Activated CD4-positive, alpha-beta T cell treated with anti-CD3 and anti-CD28 coated beads, Interleukin-2, amount 10 ng/mL, durations not matched to agents 7 days and 5 days (primary cell): Measurements from ENCODE around the gene SLC8A1. TPM values are rescaled to one million over a fixed set of nuclear protein-coding genes. Genes with fewer than 3 reads are reported as not detected.

Experiments used
- CTCF ChIA-PET: fragments of 350-600 bp; sonication (Branson Sonifier 250); formaldehyde crosslinking; loops from one replicate; lab custom pipeline; 2021; ENCODE audit warnings: antibody characterized with exemption; lab: Charles Lee
- POLR2A ChIA-PET: fragments of 350-600 bp; sonication (Branson Sonifier 250); formaldehyde crosslinking; loops from one replicate; lab custom pipeline; 2021; ENCODE audit warnings: antibody characterized with exemption; lab: Charles Lee
- DNase-seq: peaks from one replicate; pipeline ENCODE4 v3.0.0-alpha.2; 2020
- H3K27ac Mint-ChIP-seq: one replicate; pipeline ENCODE4 v1.8.0; 2021; ENCODE audit warnings: mild to moderate bottlenecking, moderate library complexity, mixed read lengths
- H3K27me3 Mint-ChIP-seq: one replicate; pipeline ENCODE4 v1.8.0; 2021; ENCODE audit warnings: mixed read lengths
- H3K36me3 Mint-ChIP-seq: one replicate; pipeline ENCODE4 v1.8.0; 2021; ENCODE audit warnings: low read depth, mixed read lengths
- H3K4me1 Mint-ChIP-seq: one replicate; pipeline ENCODE4 v1.8.0; 2021; ENCODE audit warnings: mixed read lengths
- H3K4me3 Mint-ChIP-seq: one replicate; pipeline ENCODE4 v1.8.0; 2021; ENCODE audit warnings: mild to moderate bottlenecking, moderate library complexity, mixed read lengths
- H3K9me3 Mint-ChIP-seq: one replicate; pipeline ENCODE4 v1.8.0; 2021; ENCODE audit warnings: mixed read lengths
- total RNA-seq, 2 experiments: library from RNA; stranded (reverse); gene quantifications; one replicate each; pipeline ENCODE4 v1.2.3, GENCODE V29; 2021

Gene SLC8A1
- total RNA-seq, 2 experiments from 2014 or later, result 0.50 to 0.56 TPM

DNA sequence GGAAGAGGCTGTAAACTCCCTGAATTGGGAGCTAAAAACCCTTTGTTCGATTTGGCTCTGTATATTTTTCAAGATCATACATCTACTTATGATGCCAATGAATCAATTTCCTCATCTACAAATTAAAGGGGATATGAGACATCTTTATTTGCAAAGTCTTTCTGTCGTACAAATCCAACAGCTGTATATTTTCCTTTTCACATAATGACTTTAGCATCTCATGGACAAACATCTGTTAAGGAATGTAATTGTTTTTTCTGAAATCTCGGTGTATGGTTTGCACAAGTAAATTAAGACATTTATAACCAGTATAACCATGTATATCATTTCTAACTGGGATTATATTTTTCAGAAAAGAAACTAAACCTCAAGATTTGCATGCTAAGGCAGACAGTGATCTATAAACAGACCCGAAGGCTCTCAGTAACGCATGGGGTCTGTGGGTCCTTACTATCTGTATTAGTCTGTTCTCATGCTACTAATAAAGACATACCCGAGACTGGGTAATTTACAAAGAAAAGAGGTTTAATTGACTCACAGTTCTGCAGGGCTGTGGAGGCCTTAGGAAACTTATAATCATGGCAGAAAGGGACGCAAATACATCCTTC is 130.8 kb downstream of the SLC8A1 start:
- POLR2A ChIA-PET, result no interaction called here
- no peaks in the 10 kb centered on the region for H3K9me3 Mint-ChIP-seq
- no peak for DNase-seq
- peaks cover 3% of the 10 kb centered on the region for H3K27me3 Mint-ChIP-seq
- H3K4me3 Mint-ChIP-seq, result no peak overlapping the region
- no peak overlapping the region for H3K27ac Mint-ChIP-seq
- no peaks in the 10 kb centered on the region for H3K36me3 Mint-ChIP-seq
- H3K4me1 Mint-ChIP-seq, result no peaks in the 10 kb centered on the region
- CTCF ChIA-PET, result no interaction called here

GRCh38 chr2:40318921-40319320 is 133.0 kb downstream of the SLC8A1 start:
- POLR2A ChIA-PET, result no interaction called here
- Mint-ChIP-seq H3K4me3 (no peak overlapping the region), H3K36me3 (no peaks in the 10 kb centered on the region), H3K27ac (no peak overlapping the region), H3K27me3 (peaks cover 3% of the 10 kb centered on the region), H3K9me3 (peaks cover 3% of the 10 kb centered on the region), H3K4me1 (no peaks in the 10 kb centered on the region)
- CTCF ChIA-PET, result no interaction called here
- DNase-seq, result no peak

DNA sequence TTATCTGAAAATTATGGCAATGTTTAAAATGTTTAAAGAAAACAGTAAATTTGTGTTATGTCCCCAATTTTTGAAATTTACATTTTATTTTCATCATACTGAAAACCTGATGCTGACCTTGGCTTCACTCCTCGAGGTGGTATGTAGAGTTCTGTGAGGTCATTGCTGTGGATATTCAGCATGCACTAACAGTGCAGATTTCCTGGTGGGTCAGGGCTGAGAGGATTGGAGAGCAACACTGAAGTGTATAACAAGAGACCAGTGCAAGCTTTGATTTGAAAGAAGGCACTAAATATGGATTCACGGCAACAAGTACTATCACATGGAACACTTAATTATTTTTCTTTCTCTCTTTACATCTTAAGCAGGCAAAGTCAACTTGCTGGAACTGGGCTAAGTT is 134.1 kb downstream of the SLC8A1 start:
- Mint-ChIP-seq H3K27me3 (no peaks in the 10 kb centered on the region), H3K27ac (no peak overlapping the region), H3K4me1 (no peaks in the 10 kb centered on the region), H3K36me3 (no peaks in the 10 kb centered on the region), H3K4me3 (no peak overlapping the region), H3K9me3 (peaks cover 3% of the 10 kb centered on the region)
- no peak for DNase-seq
- CTCF ChIA-PET, result no interaction called here
- POLR2A ChIA-PET, result no interaction called here

GRCh38 chr2:40317046-40317445 is 134.8 kb downstream of the SLC8A1 start:
- no peak overlapping the region for H3K27ac Mint-ChIP-seq
- ChIA-PET POLR2A (no interaction called here), CTCF (no interaction called here)
- peaks cover 3% of the 10 kb centered on the region for H3K9me3 Mint-ChIP-seq
- no peak overlapping the region for H3K4me3 Mint-ChIP-seq
- H3K27me3 Mint-ChIP-seq, result peaks cover 2% of the 10 kb centered on the region
- no peaks in the 10 kb centered on the region for H3K4me1 Mint-ChIP-seq
- no peaks in the 10 kb centered on the region for H3K36me3 Mint-ChIP-seq
- DNase-seq, result no peak

DNA sequence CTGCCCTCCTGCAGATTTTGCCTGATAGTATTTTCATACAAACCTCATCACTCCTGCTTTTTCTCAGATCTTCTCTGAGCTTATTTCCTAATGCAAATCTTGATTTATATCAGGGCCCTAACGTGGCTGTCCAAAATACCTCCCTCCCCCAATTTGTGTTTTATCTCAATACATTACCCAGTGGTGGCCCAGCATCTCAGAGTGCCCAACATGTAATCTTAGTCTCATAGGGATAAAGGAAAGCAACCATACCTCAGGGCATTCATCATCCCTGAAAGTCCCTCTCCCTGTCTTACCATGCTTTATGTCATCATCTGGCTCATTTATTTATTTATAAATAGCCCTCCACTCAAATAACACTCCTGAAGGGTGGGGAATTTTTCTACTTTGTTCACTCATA is 135.3 kb downstream of the SLC8A1 start:
- Mint-ChIP-seq H3K27me3 (peaks cover 5% of the 10 kb centered on the region), H3K9me3 (peaks cover 3% of the 10 kb centered on the region)
- CTCF ChIA-PET, result no interaction called here

GRCh38 chr2:40315683-40316082 is 136.2 kb downstream of the SLC8A1 start:
- Mint-ChIP-seq H3K4me3 (no peak overlapping the region), H3K9me3 (peaks cover 3% of the 10 kb centered on the region), H3K36me3 (no peaks in the 10 kb centered on the region), H3K27ac (no peak overlapping the region), H3K4me1 (no peaks in the 10 kb centered on the region), H3K27me3 (peaks cover 5% of the 10 kb centered on the region)
- ChIA-PET POLR2A (no interaction called here), CTCF (no interaction called here)
- DNase-seq, result no peak

More for the DNA sequence above, 135.3 kb downstream of the SLC8A1 start:
- Mint-ChIP-seq H3K4me1 (no peaks in the 10 kb centered on the region), H3K4me3 (no peak overlapping the region), H3K36me3 (no peaks in the 10 kb centered on the region), H3K27ac (no peak overlapping the region)
- POLR2A ChIA-PET, result no interaction called here
- no peak for DNase-seq

- no peak overlapping the region for H3K27ac Mint-ChIP-seq
- H3K4me1 Mint-ChIP-seq, result no peaks in the 10 kb centered on the region
- H3K36me3 Mint-ChIP-seq, result no peaks in the 10 kb centered on the region
- H3K27me3 Mint-ChIP-seq, result peaks cover 5% of the 10 kb centered on the region
- ChIA-PET CTCF (no interaction called here), POLR2A (no interaction called here)
- no peak for DNase-seq
- H3K9me3 Mint-ChIP-seq, result peaks cover 3% of the 10 kb centered on the region
- H3K4me3 Mint-ChIP-seq, result no peak overlapping the region
These were observed 140.9 kb downstream of the SLC8A1 start for GRCh38 chr2:40311026-40311425.

DNA sequence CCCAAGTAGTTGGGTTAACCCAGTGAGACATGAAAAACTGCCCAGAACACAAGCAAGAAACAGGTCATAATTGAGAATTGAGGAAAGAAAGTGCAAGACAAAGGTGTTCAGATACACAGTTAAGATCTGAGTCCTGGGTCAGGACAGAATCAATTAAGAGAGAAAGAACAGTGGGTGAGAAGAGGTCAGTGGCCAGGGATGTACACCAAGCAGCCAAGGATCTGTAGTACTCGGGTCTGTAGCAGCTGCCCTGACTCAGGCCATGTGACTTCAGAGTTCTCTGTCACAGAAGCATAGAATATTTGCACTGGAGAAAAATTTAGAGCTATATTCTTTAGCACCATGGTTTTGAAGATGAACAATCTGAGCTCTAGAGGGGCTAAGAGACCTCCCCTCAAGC is 141.6 kb downstream of the SLC8A1 start:
- H3K4me3 Mint-ChIP-seq, result no peak overlapping the region
- CTCF ChIA-PET, result no interaction called here
- DNase-seq, result no peak

DNA sequence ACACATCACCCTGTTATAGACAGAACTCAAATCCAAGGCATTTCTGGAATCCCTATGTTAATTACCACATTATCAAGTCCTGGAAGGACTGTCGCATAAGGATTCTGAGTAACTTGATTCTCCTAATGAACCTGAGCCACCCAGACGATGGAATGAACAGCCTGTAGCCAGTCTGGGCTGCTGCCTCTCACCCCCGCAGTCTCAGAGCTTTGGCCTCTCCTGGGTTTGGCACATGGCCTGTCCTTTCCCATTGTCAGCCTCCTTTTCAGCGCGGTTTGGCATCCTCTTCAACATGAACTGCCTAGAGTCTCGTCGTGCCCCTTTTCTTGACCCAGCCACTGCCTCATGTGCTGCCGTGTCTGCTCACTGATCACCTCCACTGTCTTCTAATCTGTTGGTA is 147.6 kb downstream of the SLC8A1 start:
- Mint-ChIP-seq H3K27me3 (no peaks in the 10 kb centered on the region), H3K27ac (no peak overlapping the region), H3K4me3 (no peak overlapping the region), H3K36me3 (no peaks in the 10 kb centered on the region), H3K4me1 (no peaks in the 10 kb centered on the region), H3K9me3 (no peaks in the 10 kb centered on the region)
- POLR2A ChIA-PET, result no interaction called here
- CTCF ChIA-PET, result no interaction called here
- no peak for DNase-seq

More for the DNA sequence above, 141.6 kb downstream of the SLC8A1 start:
- Mint-ChIP-seq H3K9me3 (peaks cover 3% of the 10 kb centered on the region), H3K4me1 (no peaks in the 10 kb centered on the region), H3K27me3 (peaks cover 5% of the 10 kb centered on the region), H3K36me3 (no peaks in the 10 kb centered on the region), H3K27ac (no peak overlapping the region)
- POLR2A ChIA-PET, result no interaction called here

- ChIA-PET POLR2A (no interaction called here), CTCF (no interaction called here)
- H3K9me3 Mint-ChIP-seq, result no peaks in the 10 kb centered on the region
- no peaks in the 10 kb centered on the region for H3K36me3 Mint-ChIP-seq
- no peak for DNase-seq
- H3K27me3 Mint-ChIP-seq, result no peaks in the 10 kb centered on the region
- no peaks in the 10 kb centered on the region for H3K4me1 Mint-ChIP-seq
- no peak overlapping the region for H3K27ac Mint-ChIP-seq
- no peak overlapping the region for H3K4me3 Mint-ChIP-seq
These were observed 148.1 kb downstream of the SLC8A1 start for GRCh38 chr2:40303746-40304145.

- Mint-ChIP-seq H3K4me1 (no peaks in the 10 kb centered on the region), H3K4me3 (no peak overlapping the region)
- CTCF ChIA-PET, result no interaction called here
These were observed 149.1 kb downstream of the SLC8A1 start for GRCh38 chr2:40302751-40303325.

DNA sequence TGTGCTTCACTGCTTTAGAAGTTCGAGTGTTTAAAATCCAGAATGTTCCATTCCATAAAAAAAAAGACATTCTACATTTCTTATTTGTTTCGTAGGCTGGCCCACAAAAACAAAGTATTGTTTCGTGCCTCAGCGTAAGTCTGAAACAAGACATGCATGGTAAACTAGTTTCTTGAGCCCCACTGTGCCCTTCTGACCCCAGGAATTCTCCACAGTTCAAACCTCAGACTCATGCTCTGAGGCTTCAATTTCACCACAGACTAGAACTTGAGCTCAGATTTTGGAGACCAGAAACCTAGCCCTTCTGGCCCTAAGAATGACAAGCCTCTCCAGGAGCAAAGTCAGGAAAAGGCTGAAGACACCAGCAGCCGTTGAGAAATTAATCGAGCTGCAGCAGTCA is 151.5 kb downstream of the SLC8A1 start:
- no peak overlapping the region for H3K4me3 Mint-ChIP-seq
- no peak overlapping the region for H3K27ac Mint-ChIP-seq
- ChIA-PET POLR2A (no interaction called here), CTCF (no interaction called here)
- no peaks in the 10 kb centered on the region for H3K27me3 Mint-ChIP-seq
- H3K9me3 Mint-ChIP-seq, result no peaks in the 10 kb centered on the region
- no peak for DNase-seq
- H3K36me3 Mint-ChIP-seq, result no peaks in the 10 kb centered on the region
- H3K4me1 Mint-ChIP-seq, result no peaks in the 10 kb centered on the region

More at GRCh38 chr2:40302751-40303325, 149.1 kb downstream of the SLC8A1 start:
- Mint-ChIP-seq H3K27ac (no peak overlapping the region), H3K27me3 (no peaks in the 10 kb centered on the region), H3K9me3 (no peaks in the 10 kb centered on the region), H3K36me3 (no peaks in the 10 kb centered on the region)
- no peak for DNase-seq
- POLR2A ChIA-PET, result no interaction called here

DNA sequence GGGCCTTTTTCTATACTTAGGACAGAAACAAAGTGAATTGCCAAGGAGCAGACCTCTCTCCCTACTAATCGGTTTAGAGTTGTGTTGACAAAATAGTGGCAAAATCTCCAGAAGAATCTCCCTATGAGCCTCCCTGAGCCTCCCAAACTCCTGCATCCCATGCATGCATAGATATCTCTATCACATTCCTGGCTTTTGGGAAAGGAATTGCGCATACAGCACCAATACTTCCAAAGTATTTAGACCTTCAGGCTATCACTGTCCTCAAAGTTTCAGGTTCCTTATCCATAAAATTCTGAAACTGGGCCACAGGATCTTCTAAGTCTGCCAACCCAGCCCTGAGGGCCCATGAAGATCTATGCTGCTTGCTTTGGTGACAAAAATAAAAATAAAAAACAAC is 152.1 kb downstream of the SLC8A1 start:
- Mint-ChIP-seq H3K9me3 (no peaks in the 10 kb centered on the region), H3K4me1 (no peaks in the 10 kb centered on the region), H3K27ac (no peak overlapping the region), H3K36me3 (no peaks in the 10 kb centered on the region), H3K4me3 (no peak overlapping the region), H3K27me3 (no peaks in the 10 kb centered on the region)
- ChIA-PET CTCF (no interaction called here), POLR2A (no interaction called here)
- no peak for DNase-seq

GRCh38 chr2:40299173-40299572 is 152.7 kb downstream of the SLC8A1 start:
- POLR2A ChIA-PET, result no interaction called here
- no peaks in the 10 kb centered on the region for H3K4me1 Mint-ChIP-seq
- no peaks in the 10 kb centered on the region for H3K27me3 Mint-ChIP-seq
- CTCF ChIA-PET, result no interaction called here
- DNase-seq, result no peak
- no peaks in the 10 kb centered on the region for H3K9me3 Mint-ChIP-seq
- H3K36me3 Mint-ChIP-seq, result no peaks in the 10 kb centered on the region
- no peak overlapping the region for H3K4me3 Mint-ChIP-seq
- no peak overlapping the region for H3K27ac Mint-ChIP-seq
